H1 (cell line): Measurements from ENCODE around the gene TIGD2. TPM values are rescaled to one million over a fixed set of nuclear protein-coding genes. Genes with fewer than 3 reads are reported as not detected.
A peak's percentile ranks its signal among the peaks of the same experiment; 100 is the strongest.

Experiments used
- CTCF ChIA-PET: fragments of 300-600 bp; sonication (Branson Sonifier 250); formaldehyde crosslinking; loops from one replicate; lab custom pipeline; 2021; ENCODE audit not compliant: partially characterized antibody; lab: Charles Lee
- POLR2A ChIA-PET: fragments of 300-600 bp; sonication (Branson Sonifier 250); formaldehyde crosslinking; loops from one replicate; lab custom pipeline; 2021; ENCODE audit warnings: inconsistent platforms; ENCODE audit not compliant: partially characterized antibody; lab: Charles Lee
- DNase-seq, 2 experiments: peaks; one replicate each; pipeline versions ENCODE4 v3.0.0 to v3.0.0-alpha.2; 2010 to 2022; ENCODE audit warnings: low spot score in 2 of 2, low read depth in 1 of 2, mixed read lengths in 1 of 2
- FAIRE-seq: peaks from 2 replicates; lab custom pipeline; 2011; peaks lifted over from hg19 to GRCh38; lab: Jason Lieb, UNC
- H2AFZ ChIP-seq: 2 replicates; pipeline ENCODE4 v1.8.1; 2012; ENCODE audit warnings: low read length, inconsistent platforms
- H2AK5ac ChIP-seq: 2 replicates; pipeline ENCODE4 v1.6.1; 2013; ENCODE audit warnings: low read depth, low read length
- H2BK120ac ChIP-seq: replicated peaks from 2 replicates; pipeline ENCODE3; 2013; ENCODE audit warnings: low read depth, low read length, inconsistent platforms
- H2BK12ac ChIP-seq: 2 replicates; pipeline ENCODE4 v1.6.1; 2013; ENCODE audit warnings: low read depth, low read length
- H2BK15ac ChIP-seq: 2 replicates; pipeline ENCODE4 v1.6.1; 2013; ENCODE audit warnings: low read length
- H2BK20ac ChIP-seq: 2 replicates; pipeline ENCODE4 v1.6.1; 2013; ENCODE audit warnings: low read length
- H2BK5ac ChIP-seq: 2 replicates; pipeline ENCODE4 v1.6.1; 2013; ENCODE audit warnings: low read depth, low read length
- H3K14ac ChIP-seq: 2 replicates; pipeline ENCODE4 v1.6.1; 2013; ENCODE audit warnings: inconsistent platforms; ENCODE audit not compliant: insufficient read length
- H3K18ac ChIP-seq: 2 replicates; pipeline ENCODE4 v1.6.1; 2013; ENCODE audit warnings: low read length; ENCODE audit errors: extremely low read depth
- H3K23ac ChIP-seq: 2 replicates; pipeline ENCODE4 v1.6.1; 2013; ENCODE audit warnings: inconsistent platforms; ENCODE audit not compliant: insufficient read length
- H3K23me2 ChIP-seq: 2 replicates; pipeline ENCODE4 v1.6.1; 2013; ENCODE audit warnings: low read depth, low read length
- H3K27ac ChIP-seq: 2 replicates; pipeline ENCODE4 v1.6.1; 2011; ENCODE audit warnings: low read depth, low read length, inconsistent platforms
- H3K27me3 ChIP-seq, 4 experiments: replicated peaks in 1 of 4; 1 replicate in 1 of 4; 2 replicates in 3 of 4; pipeline versions ENCODE4 v1.6.1 to v1.8.1; 2011 to 2013; ENCODE audit warnings: low read length in 3 of 4, mild to moderate bottlenecking in 3 of 4, inconsistent platforms in 2 of 4, mixed read lengths in 2 of 4, moderate library complexity in 1 of 4; ENCODE audit not compliant: control insufficient read depth in 3 of 4, insufficient read depth in 3 of 4; ENCODE audit errors: extremely low read depth in 1 of 4
- H3K36me3 ChIP-seq, 4 experiments: 2 replicates each; pipeline versions ENCODE4 v1.6.1 to v1.8.1; 2011 to 2013; ENCODE audit warnings: mild to moderate bottlenecking in 4 of 4, low read length in 3 of 4, moderate library complexity in 2 of 4, control low read depth in 1 of 4, inconsistent platforms in 1 of 4; ENCODE audit not compliant: insufficient read depth in 4 of 4, control insufficient read depth in 2 of 4
- H3K4ac ChIP-seq: replicated peaks from 2 replicates; pipeline ENCODE3; 2013; ENCODE audit warnings: low read length, low read depth, mixed read lengths, inconsistent platforms; ENCODE audit not compliant: insufficient read length
- H3K4me1 ChIP-seq, 4 experiments: replicated peaks in 1 of 4; 1 replicate in 1 of 4; 2 replicates in 3 of 4; pipeline versions ENCODE4 v1.6.1 to v1.8.1; 2011 to 2013; ENCODE audit warnings: low read length in 3 of 4, inconsistent platforms in 2 of 4, mixed read lengths in 1 of 4; ENCODE audit not compliant: insufficient read depth in 4 of 4, control insufficient read depth in 3 of 4
- H3K4me2 ChIP-seq, 2 experiments: 2 replicates each; pipeline versions ENCODE4 v1.6.1 to v1.8.1; 2011 to 2013; ENCODE audit warnings: low read depth in 2 of 2, low read length in 2 of 2, control low read depth in 1 of 2, inconsistent platforms in 1 of 2, mild to moderate bottlenecking in 1 of 2; ENCODE audit not compliant: insufficient read depth in 1 of 2
- H3K4me3 ChIP-seq, 4 experiments: fragments of 200-600, 300-600 bp in 1 of 4; sonication (generic), shearing (Covaris generic), sonication (Bioruptor Twin) in 1 of 4; 2 replicates each; pipeline versions ENCODE4 v1.5.1 to v1.8.1; 2011 to 2016; ENCODE audit warnings: low read length in 4 of 4, low read depth in 3 of 4, control low read depth in 2 of 4, inconsistent platforms in 2 of 4, mild to moderate bottlenecking in 2 of 4, mixed read lengths in 1 of 4, moderate library complexity in 1 of 4; ENCODE audit not compliant: insufficient read depth in 2 of 4; ENCODE audit errors: extremely low read depth in 1 of 4
- H3K56ac ChIP-seq: replicated peaks from 2 replicates; pipeline ENCODE3; 2013; ENCODE audit warnings: low read depth, mild to moderate bottlenecking, mixed read lengths, low read length, inconsistent platforms; ENCODE audit not compliant: insufficient read length
- H3K79me1 ChIP-seq: 2 replicates; pipeline ENCODE4 v1.6.1; 2013; ENCODE audit warnings: low read depth, low read length, control low read depth
- H3K79me2 ChIP-seq, 2 experiments: 2 replicates each; pipeline versions ENCODE4 v1.6.1 to v1.8.1; 2012 to 2013; ENCODE audit warnings: low read length in 2 of 2, mild to moderate bottlenecking in 2 of 2, inconsistent platforms in 1 of 2; ENCODE audit not compliant: insufficient read depth in 2 of 2, control insufficient read depth in 1 of 2
- H3K9ac ChIP-seq, 4 experiments: replicated peaks in 1 of 4; 1 replicate in 1 of 4; 2 replicates in 3 of 4; pipeline versions ENCODE4 v1.6.1 to v1.8.1; 2011 to 2013; ENCODE audit warnings: low read depth in 3 of 4, low read length in 3 of 4, control low read depth in 2 of 4, mild to moderate bottlenecking in 2 of 4, moderate library complexity in 2 of 4, inconsistent platforms in 1 of 4; ENCODE audit errors: extremely low read depth in 1 of 4
- H3K9me3 ChIP-seq, 2 experiments: 2 replicates each; pipeline versions ENCODE4 v1.6.1 to v1.8.1; 2012 to 2013; ENCODE audit warnings: mild to moderate bottlenecking in 2 of 2, moderate library complexity in 2 of 2, control low read depth in 1 of 2, inconsistent platforms in 1 of 2, low read depth in 1 of 2, low read length in 1 of 2, mixed read lengths in 1 of 2; ENCODE audit not compliant: insufficient read depth in 2 of 2
- H4K20me1 ChIP-seq, 2 experiments: replicated peaks in 1 of 2; 2 replicates each; pipeline versions ENCODE3 to v1.8.1; 2011 to 2013; ENCODE audit warnings: inconsistent platforms in 2 of 2, low read length in 2 of 2, mild to moderate bottlenecking in 1 of 2; ENCODE audit not compliant: insufficient read depth in 2 of 2, control insufficient read depth in 1 of 2
- H4K5ac ChIP-seq: 2 replicates; pipeline ENCODE4 v1.6.1; 2013; ENCODE audit warnings: low read length, low read depth, mixed read lengths, inconsistent platforms; ENCODE audit not compliant: insufficient read length
- H4K8ac ChIP-seq: 2 replicates; pipeline ENCODE4 v1.8.0; 2013; ENCODE audit warnings: mild to moderate bottlenecking, moderate library complexity, low read length, inconsistent platforms; ENCODE audit not compliant: insufficient read depth; ENCODE audit errors: extremely low read depth
- H4K91ac ChIP-seq: replicated peaks from 2 replicates; pipeline ENCODE3; 2013; ENCODE audit warnings: low read length, mixed read lengths, inconsistent platforms; ENCODE audit not compliant: insufficient read length
- E2F6 ChIP-seq: IDR thresholded peaks from 2 replicates; pipeline ENCODE4 v1.6.1; 2012; ENCODE audit warnings: inconsistent platforms
- EZH2 ChIP-seq: fragments of 200-600 bp; sonication (generic); IDR thresholded peaks from 2 replicates; pipeline ENCODE4 v1.7.1; 2012; ENCODE audit warnings: low read depth, mild to moderate bottlenecking, moderate library complexity, low read length, inconsistent platforms; ENCODE audit not compliant: severe bottlenecking
- MAX ChIP-seq: IDR thresholded peaks from 2 replicates; pipeline ENCODE4 v1.6.1; 2012; ENCODE audit warnings: inconsistent platforms
- PHF8 ChIP-seq: fragments of 200-600 bp; sonication (generic); conservative IDR thresholded peaks from 2 replicates; pipeline ENCODE4 v1.7.1; 2012; ENCODE audit warnings: low read depth, mild to moderate bottlenecking, inconsistent platforms, low read length, moderate library complexity
- RBBP5 ChIP-seq: IDR thresholded peaks from 2 replicates; pipeline ENCODE4 v1.7.1; 2012; ENCODE audit warnings: low read depth, mild to moderate bottlenecking, inconsistent platforms, low read length, moderate library complexity, borderline replicate concordance
- SAP30 ChIP-seq: fragments of 300-600 bp; sonication (generic); IDR thresholded peaks from 2 replicates; pipeline ENCODE4 v1.7.1; 2012; ENCODE audit warnings: low read length, moderate library complexity, mild to moderate bottlenecking, inconsistent platforms; ENCODE audit not compliant: insufficient read depth, insufficient replicate concordance
- SRF ChIP-seq: IDR thresholded peaks from 2 replicates; pipeline ENCODE4 v1.6.1; 2011; ENCODE audit warnings: mild to moderate bottlenecking, low read depth, low read length, moderate library complexity
- WGBS, 2 experiments: shearing (Covaris generic) in 1 of 2; methylation state at CpG; one replicate each; pipeline versions ENCODE4 v1.1.6 to v1.1.7; 2013 to 2015; ENCODE audit warnings: low lambda C conversion rate in 2 of 2, mixed read lengths in 2 of 2, inconsistent platforms in 1 of 2, low coverage in 1 of 2, missing lambda C conversion rate in 1 of 2; ENCODE audit not compliant: insufficient replicate concordance in 2 of 2, insufficient coverage in 1 of 2, insufficient read length in 1 of 2; ENCODE audit errors: extremely low coverage in 1 of 2, missing lambda C conversion rate in 1 of 2; 5-methylcytosine and 5-hydroxymethylcytosine counted together
- polyA plus RNA-seq, 7 experiments: library from polyadenylated mRNA; depleted of rRNA in 3 of 7; stranded (reverse) in 5 of 7; unstranded in 2 of 7; fragments of >200 nt in 5 of 7; fragments of 200-250 nt in 2 of 7; gene quantifications; 1 replicate in 5 of 7; 2 replicates in 1 of 7; 4 replicates in 1 of 7; pipeline versions ENCODE4 v1.2.1 to v1.2.3, GENCODE V29; 2011 to 2013; ENCODE audit warnings: missing spikeins in 2 of 7, mixed read lengths in 2 of 7
- total RNA-seq: library from RNA; stranded (reverse); fragmentation: NEBNext Ultra II Directional; extraction: Animal tissue kit (Norgen Biotek cat#: 25700); gene quantifications from 2 replicates; pipeline ENCODE4 v1.2.1, GENCODE V29; 2021

The TIGD2 gene
- total and polyA plus RNA-seq, 2 of the 8 experiments (the other 6 are each of a cell fraction or from before 2014, with no cell fraction given): 2.4 to 5.7 TPM

GRCh38 chr4:89110541-89110985 is 770 bp upstream of the TIGD2 start:
- ChIA-PET POLR2A (no interaction called here), CTCF (interaction anchor here (1.9 kb wide), 1 partner anchor 292 kb away, joined by 4 read pairs; no protein-coding TSS in a partner anchor)
- peaks cover 2 to 22% (median 15%) of the 10 kb centered on the region in 4 experiments; a peak in 6 of 7 replicates for H3K27me3 ChIP-seq
- no peak overlapping the region for H2AK5ac ChIP-seq
- no peaks in the 10 kb centered on the region for H3K79me2 ChIP-seq
- no peak overlapping the region for H4K5ac ChIP-seq
- no peaks in the 10 kb centered on the region for H4K20me1 ChIP-seq
- no peak overlapping the region for H3K14ac ChIP-seq
- H3K9ac ChIP-seq: peak overlapping the region in 3 of 4 experiments; percentile 9 to 60 (median 52); a peak in 5 of 7 replicates
- DNase-seq (peak in 1 of 2 experiments; percentile 58), FAIRE-seq (no peak)
- peak overlapping the region; percentile 73 to 97 for H3K4me2 ChIP-seq
- no peak overlapping the region for H3K27ac ChIP-seq
- H3K79me1 ChIP-seq: no peaks in the 10 kb centered on the region
- H3K36me3 ChIP-seq: no peaks in the 10 kb centered on the region
- H2AFZ ChIP-seq: peak overlapping the region; percentile 99
- peak overlapping the region; percentile 35 for H4K8ac ChIP-seq
- H3K4me3 ChIP-seq: peak overlapping the region; percentile 68 to 83 (median 78)
- WGBS, 2 experiments: 2% methylated on average over 30 of the region's 30 CpGs; no CpG with 5 or more reads in 1 of the 2 experiments
- no peak overlapping the region for H2BK120ac ChIP-seq
- H2BK5ac ChIP-seq: no peak overlapping the region
- no peak overlapping the region for H2BK12ac ChIP-seq
- peaks cover 0 to 5% (median 2%) of the 10 kb centered on the region in 4 experiments; a peak in 3 of 7 replicates for H3K4me1 ChIP-seq
- H4K91ac ChIP-seq: no peak overlapping the region
- no peak overlapping the region for H3K4ac ChIP-seq
- TF ChIP-seq PHF8 (0 out of 2 replicates have a peak, but pooled peaks have one; percentile 23), SAP30 (peak; percentile 62), SRF (no peak), E2F6 (peak; percentile 53), EZH2 (peak; percentile 53), MAX (0 out of 2 replicates have a peak, but pooled peaks have one; percentile 15), RBBP5 (no peak)
- TF ChIP-seq, all 59 proteins: peak for 5
- H3K56ac ChIP-seq: no peak overlapping the region
- no peak overlapping the region for H3K18ac ChIP-seq
- H2BK20ac ChIP-seq: no peak overlapping the region
- H2BK15ac ChIP-seq: no peak overlapping the region
- H3K23ac ChIP-seq: no peak overlapping the region
- peaks cover 5% of the 10 kb centered on the region; the same call in 1 of the 2 replicates for H3K23me2 ChIP-seq
- peaks cover 0 to 3% of the 10 kb centered on the region in 2 experiments; a peak in 2 of 4 replicates for H3K9me3 ChIP-seq
